Measurements from ENCODE around the gene HBA2. TPM values are rescaled to one million over a fixed set of nuclear protein-coding genes. Genes with fewer than 3 reads are reported as not detected.
"Not testable (repeated sequence)": the region's sequence is repeated elsewhere in the genome, so short reads cannot be mapped to it uniquely, and the experiment has no call there.

Gene HBA2
- total RNA-seq, 1 experiment from 2014 or later = not detected

DNA sequence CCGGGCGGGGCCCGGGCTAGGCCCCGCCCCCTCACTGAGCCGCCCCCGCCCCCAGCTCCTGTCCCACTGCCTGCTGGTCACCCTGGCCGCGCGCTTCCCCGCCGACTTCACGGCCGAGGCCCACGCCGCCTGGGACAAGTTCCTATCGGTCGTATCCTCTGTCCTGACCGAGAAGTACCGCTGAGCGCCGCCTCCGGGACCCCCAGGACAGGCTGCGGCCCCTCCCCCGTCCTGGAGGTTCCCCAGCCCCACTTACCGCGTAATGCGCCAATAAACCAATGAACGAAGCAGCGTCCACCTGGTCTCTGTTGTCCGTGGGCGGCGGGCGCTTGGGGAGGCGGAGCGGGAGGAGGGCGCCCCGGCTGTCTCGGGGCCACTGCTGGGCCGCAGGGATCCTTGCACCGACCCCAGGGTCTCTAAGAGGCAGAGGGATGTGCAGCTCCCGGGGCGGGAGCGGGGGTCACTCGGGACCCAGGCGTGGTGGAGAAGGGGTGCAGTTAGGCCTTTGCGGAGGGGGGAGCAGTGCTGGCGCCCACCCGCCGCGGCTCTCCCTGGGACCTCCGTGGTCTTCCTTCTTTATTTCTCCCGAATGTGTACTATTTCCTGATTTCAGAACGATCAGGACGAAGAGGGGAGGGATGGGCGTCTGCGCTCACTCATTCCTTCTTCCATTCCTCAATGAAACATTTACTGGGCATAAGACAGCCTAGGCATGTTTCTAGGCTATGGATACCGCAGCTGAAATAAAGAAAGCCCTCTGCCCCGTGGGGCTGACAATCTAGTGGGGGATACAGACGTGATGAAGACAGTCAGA, 18.3 kb upstream of the HBA2 start:
- CTCF ChIA-PET = no interaction called here
- intact Hi-C loops (cut with micrococcal nuclease; ENCODE audit: unreplicated experiment) = no loop called here
- no TSS peak for BruUV-seq (replicated peaks)
- peaks cover 73% of the 10 kb centered on the region for H3K27me3 Mint-ChIP-seq (ENCODE audit: unreplicated experiment)
- H3K4me3 Mint-ChIP-seq (ENCODE audit: low read depth, unreplicated experiment) = peak overlapping the region; percentile 72
- no peaks in the 10 kb centered on the region for H3K9me3 Mint-ChIP-seq (ENCODE audit: low read depth, unreplicated experiment)
- peaks cover 9% of the 10 kb centered on the region for H3K36me3 Mint-ChIP-seq (ENCODE audit: insufficient read depth, unreplicated experiment)
- no peak for DNase-seq
- peak overlapping the region; percentile 12 for H3K27ac Mint-ChIP-seq (ENCODE audit: unreplicated experiment)
- no peaks in the 10 kb centered on the region for H3K4me1 Mint-ChIP-seq (ENCODE audit: low read depth, unreplicated experiment)
- TF ChIP-seq, protein P1, sequence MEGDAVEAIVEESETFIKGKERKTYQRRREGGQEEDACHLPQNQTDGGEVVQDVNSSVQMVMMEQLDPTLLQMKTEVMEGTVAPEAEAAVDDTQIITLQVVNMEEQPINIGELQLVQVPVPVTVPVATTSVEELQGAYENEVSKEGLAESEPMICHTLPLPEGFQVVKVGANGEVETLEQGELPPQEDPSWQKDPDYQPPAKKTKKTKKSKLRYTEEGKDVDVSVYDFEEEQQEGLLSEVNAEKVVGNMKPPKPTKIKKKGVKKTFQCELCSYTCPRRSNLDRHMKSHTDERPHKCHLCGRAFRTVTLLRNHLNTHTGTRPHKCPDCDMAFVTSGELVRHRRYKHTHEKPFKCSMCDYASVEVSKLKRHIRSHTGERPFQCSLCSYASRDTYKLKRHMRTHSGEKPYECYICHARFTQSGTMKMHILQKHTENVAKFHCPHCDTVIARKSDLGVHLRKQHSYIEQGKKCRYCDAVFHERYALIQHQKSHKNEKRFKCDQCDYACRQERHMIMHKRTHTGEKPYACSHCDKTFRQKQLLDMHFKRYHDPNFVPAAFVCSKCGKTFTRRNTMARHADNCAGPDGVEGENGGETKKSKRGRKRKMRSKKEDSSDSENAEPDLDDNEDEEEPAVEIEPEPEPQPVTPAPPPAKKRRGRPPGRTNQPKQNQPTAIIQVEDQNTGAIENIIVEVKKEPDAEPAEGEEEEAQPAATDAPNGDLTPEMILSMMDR (IDR thresholded peaks at IDR 0.05; ENCODE audit: unreplicated experiment) = no peak

DNA sequence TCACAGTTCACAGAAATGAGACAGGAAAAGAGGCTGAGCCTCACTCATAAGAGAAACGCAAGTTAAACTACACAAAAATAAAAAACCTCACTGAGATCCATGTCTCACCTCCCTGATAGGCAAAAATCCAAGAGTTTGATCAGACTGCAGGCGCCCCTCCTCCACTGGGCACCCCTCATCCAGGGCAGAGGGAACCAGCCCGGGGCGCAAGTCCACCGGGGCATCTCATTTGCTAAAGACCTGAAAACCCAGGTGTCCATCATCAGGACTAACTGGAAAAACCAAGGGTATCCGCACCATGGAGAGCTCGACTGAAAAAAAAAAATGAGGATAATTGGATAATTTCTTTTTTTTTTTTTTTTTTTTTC, 17.7 kb upstream of the HBA2 start:
- no TSS peak for BruUV-seq (replicated peaks)
- Mint-ChIP-seq H3K4me3 (ENCODE audit: low read depth, unreplicated experiment) (peak overlapping the region; percentile 72), H3K36me3 (ENCODE audit: insufficient read depth, unreplicated experiment) (peaks cover 9% of the 10 kb centered on the region), H3K27ac (ENCODE audit: unreplicated experiment) (peak overlapping the region; percentile 12), H3K4me1 (ENCODE audit: low read depth, unreplicated experiment) (no peaks in the 10 kb centered on the region), H3K9me3 (ENCODE audit: low read depth, unreplicated experiment) (no peaks in the 10 kb centered on the region), H3K27me3 (ENCODE audit: unreplicated experiment) (peaks cover 73% of the 10 kb centered on the region)
- CTCF ChIA-PET = no interaction called here
- TF ChIP-seq, protein P1 (IDR thresholded peaks at IDR 0.05; ENCODE audit: unreplicated experiment) = no peak
- intact Hi-C loops (cut with micrococcal nuclease; ENCODE audit: unreplicated experiment) = no loop called here
- DNase-seq = no peak

DNA sequence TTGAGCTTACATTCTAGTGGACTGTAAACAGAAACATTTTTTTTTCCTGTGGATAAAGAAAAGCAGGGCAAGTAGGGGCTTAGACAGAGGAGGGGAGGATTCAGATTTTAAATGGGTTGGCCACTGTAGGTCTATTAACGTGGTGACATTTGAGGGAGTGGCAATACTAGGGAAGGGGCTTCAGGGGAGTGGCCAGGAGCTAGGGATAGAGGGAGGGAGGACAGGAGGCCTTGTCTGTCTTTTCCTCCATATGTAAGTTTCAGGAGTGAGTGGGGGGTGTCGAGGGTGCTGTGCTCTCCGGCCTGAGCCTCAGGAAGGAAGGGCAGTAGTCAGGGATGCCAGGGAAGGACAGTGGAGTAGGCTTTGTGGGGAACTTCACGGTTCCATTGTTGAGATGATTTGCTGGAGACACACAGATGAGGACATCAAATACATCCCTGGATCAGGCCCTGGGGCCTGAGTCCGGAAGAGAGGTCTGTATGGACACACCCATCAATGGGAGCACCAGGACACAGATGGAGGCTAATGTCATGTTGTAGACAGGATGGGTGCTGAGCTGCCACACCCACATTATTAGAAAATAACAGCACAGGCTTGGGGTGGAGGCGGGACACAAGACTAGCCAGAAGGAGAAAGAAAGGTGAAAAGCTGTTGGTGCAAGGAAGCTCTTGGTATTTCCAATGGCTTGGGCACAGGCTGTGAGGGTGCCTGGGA, 13.4 kb upstream of the HBA2 start:
- H3K27me3 Mint-ChIP-seq (ENCODE audit: unreplicated experiment) = peaks cover 69% of the 10 kb centered on the region
- BruUV-seq (replicated peaks) = no TSS peak
- CTCF ChIA-PET = interaction anchor here (0.8 to 1.0 kb wide), 2 partner anchors 9 to 1570 kb away, joined by 3 read pairs; no protein-coding TSS in a partner anchor
- H3K4me1 Mint-ChIP-seq (ENCODE audit: low read depth, unreplicated experiment) = no peaks in the 10 kb centered on the region
- intact Hi-C loops (cut with micrococcal nuclease; ENCODE audit: unreplicated experiment) = no loop called here
- peaks cover 7% of the 10 kb centered on the region for H3K36me3 Mint-ChIP-seq (ENCODE audit: insufficient read depth, unreplicated experiment)
- H3K27ac Mint-ChIP-seq (ENCODE audit: unreplicated experiment) = no peak overlapping the region
- no peak overlapping the region for H3K4me3 Mint-ChIP-seq (ENCODE audit: low read depth, unreplicated experiment)
- DNase-seq = no peak
- TF ChIP-seq, protein P1 (IDR thresholded peaks at IDR 0.05; ENCODE audit: unreplicated experiment) = no peak
- no peaks in the 10 kb centered on the region for H3K9me3 Mint-ChIP-seq (ENCODE audit: low read depth, unreplicated experiment)

GRCh38 chr16:160242-160641, 12.4 kb upstream of the HBA2 start:
- DNase-seq; H3K4me1 Mint-ChIP-seq (ENCODE audit: low read depth, unreplicated experiment); intact Hi-C loops (cut with micrococcal nuclease; ENCODE audit: unreplicated experiment); H3K9me3 Mint-ChIP-seq (ENCODE audit: low read depth, unreplicated experiment); BruUV-seq (replicated peaks); H3K27ac Mint-ChIP-seq (ENCODE audit: unreplicated experiment); H3K36me3 Mint-ChIP-seq (ENCODE audit: insufficient read depth, unreplicated experiment); H3K4me3 Mint-ChIP-seq (ENCODE audit: low read depth, unreplicated experiment): not testable (repeated sequence)
- CTCF ChIA-PET = interaction anchor here (1.0 kb wide), 1 partner anchor 8 kb away, joined by 3 read pairs; no protein-coding TSS in a partner anchor
- peaks cover 61% of the 10 kb centered on the region for H3K27me3 Mint-ChIP-seq (ENCODE audit: unreplicated experiment)

Data from Calu3 (cell line).